HepG2 (cell line): ENCODE results near the gene DHX58. TPM values are rescaled to one million over a fixed set of nuclear protein-coding genes. Genes with fewer than 3 reads are reported as not detected.

Experiments used
- CHD4 ChIP-seq: fragments of 200-600 bp; sonication (generic); IDR thresholded peaks from 2 replicates; pipeline ENCODE4 v1.7.0; 2017; ENCODE audit warnings: mild to moderate bottlenecking, low read length, borderline replicate concordance
- GLI4 ChIP-seq: sonication (generic); formaldehyde crosslinking; IDR thresholded peaks from 2 replicates; pipeline ENCODE4 v1.5.1; 2020; ENCODE audit warnings: missing genetic modification reagents, mild to moderate bottlenecking, moderate library complexity, borderline replicate concordance
- HNRNPH1 ChIP-seq: fragments of 200-400 bp; formaldehyde crosslinking; optimal IDR thresholded peaks from 2 replicates; pipeline ENCODE3; 2017; ENCODE audit warnings: mild to moderate bottlenecking, low read depth, low read length
- HNRNPL ChIP-seq: fragments of 200-400 bp; formaldehyde crosslinking; IDR thresholded peaks from 2 replicates; pipeline ENCODE4 v1.6.1; 2017; ENCODE audit warnings: mild to moderate bottlenecking, low read depth, low read length
- KDM2A ChIP-seq: sonication (generic); formaldehyde crosslinking; IDR thresholded peaks from 2 replicates; pipeline ENCODE4 v1.4.0; 2020; ENCODE audit warnings: low read depth, missing genetic modification reagents, borderline replicate concordance
- MAFK ChIP-seq, 2 experiments: IDR thresholded peaks in 1 of 2; conservative IDR thresholded peaks in 1 of 2; 2 replicates each; pipeline ENCODE4 v1.6.1; 2011; ENCODE audit warnings: improper control_type of control experiment in 2 of 2, low read length in 2 of 2
- NFE2L2 ChIP-seq: fragments of 150-350 bp; IDR thresholded peaks from 2 replicates; pipeline ENCODE4 v1.6.1; 2014; ENCODE audit warnings: low read length
- PHB2 ChIP-seq: fragments of 450-650 bp; IDR thresholded peaks from 2 replicates; pipeline ENCODE4 v1.6.1; 2018; ENCODE audit not compliant: partially characterized antibody
- PRDM4 ChIP-seq: sonication (generic); formaldehyde crosslinking; IDR thresholded peaks from 2 replicates; pipeline ENCODE4 v1.9.0; 2021; ENCODE audit warnings: missing genetic modification reagents, borderline replicate concordance
- SP1 ChIP-seq, 2 experiments: fragments of 450-650 bp in 1 of 2; sonication (generic) in 1 of 2; formaldehyde crosslinking in 1 of 2; IDR thresholded peaks; 2 replicates each; pipeline versions ENCODE4 v1.4.0 to v1.6.1; 2016 to 2020; ENCODE audit warnings: missing genetic modification reagents in 1 of 2
- ZFX ChIP-seq: sonication (generic); formaldehyde crosslinking; IDR thresholded peaks from 2 replicates; pipeline ENCODE4 v1.4.0; 2020; ENCODE audit warnings: mild to moderate bottlenecking, low read depth, missing genetic modification reagents, moderate library complexity
- ZNF101 ChIP-seq: sonication (generic); formaldehyde crosslinking; IDR thresholded peaks from 2 replicates; pipeline ENCODE4 v1.4.0; 2020; ENCODE audit warnings: mild to moderate bottlenecking, low read depth, missing genetic modification reagents, borderline replicate concordance
- ZNF30 ChIP-seq: sonication (generic); formaldehyde crosslinking; IDR thresholded peaks from 2 replicates; pipeline ENCODE4 v1.5.0; 2020; ENCODE audit warnings: mild to moderate bottlenecking, missing genetic modification reagents
- ZNF329 ChIP-seq: sonication (generic); formaldehyde crosslinking; IDR thresholded peaks from 2 replicates; pipeline ENCODE4 v1.9.0; 2021; ENCODE audit warnings: low read depth, mild to moderate bottlenecking, missing genetic modification reagents
- ZNF431 ChIP-seq: sonication (generic); formaldehyde crosslinking; IDR thresholded peaks from 2 replicates; pipeline ENCODE4 v1.9.0; 2022; ENCODE audit warnings: missing genetic modification reagents, low read depth, mild to moderate bottlenecking, borderline replicate concordance
- ZNF460 ChIP-seq: sonication (generic); formaldehyde crosslinking; IDR thresholded peaks from 2 replicates; pipeline ENCODE4 v1.5.1; 2020; ENCODE audit warnings: missing genetic modification reagents, mild to moderate bottlenecking, borderline replicate concordance
- ZNF547 ChIP-seq: sonication (generic); formaldehyde crosslinking; IDR thresholded peaks from 2 replicates; pipeline ENCODE4 v1.5.1; 2020; ENCODE audit warnings: mild to moderate bottlenecking, missing genetic modification reagents
- ZNF740 ChIP-seq: sonication (generic); formaldehyde crosslinking; IDR thresholded peaks from 2 replicates; pipeline ENCODE4 v1.4.0; 2020; ENCODE audit warnings: missing genetic modification reagents
- polyA plus RNA-seq, 8 experiments: library from polyadenylated mRNA; depleted of rRNA in 3 of 8; stranded (reverse) in 7 of 8; unstranded in 1 of 8; fragments of >200 nt; fragmentation: Illumina TruSeq in 4 of 8; extraction: Trizol in 4 of 8; gene quantifications; 2 replicates each; pipeline versions ENCODE4 v1.2.1 to v1.2.3, GENCODE V29; 2011 to 2016; ENCODE audit warnings: low read depth in 4 of 8, missing spikeins in 1 of 8, mixed read lengths in 1 of 8; ENCODE audit not compliant: insufficient read depth in 1 of 8
- total RNA-seq, 5 experiments: library from RNA; depleted of rRNA; stranded (reverse); fragments of >200 nt; fragmentation: Illumina TruSeq; extraction: Trizol; gene quantifications; 2 replicates each; pipeline ENCODE4 v1.2.3, GENCODE V29; 2016; ENCODE audit warnings: low read depth in 1 of 5
- TF ChIP-seq, protein P1 (sequence below): sonication (generic); formaldehyde crosslinking; IDR thresholded peaks from 2 replicates; pipeline ENCODE4 v1.5.1; 2020; ENCODE audit warnings: mild to moderate bottlenecking, missing genetic modification reagents
- TF ChIP-seq, protein P2 (sequence below): sonication (generic); formaldehyde crosslinking; IDR thresholded peaks from 2 replicates; pipeline ENCODE4 v1.5.1; 2020; ENCODE audit warnings: missing genetic modification reagents, mild to moderate bottlenecking, borderline replicate concordance

DHX58 gene
- total and polyA plus RNA-seq, 2 of the 13 experiments (the other 11 are each of a cell fraction or from before 2014, with no cell fraction given): 6.7 to 7.8 TPM

DNA sequence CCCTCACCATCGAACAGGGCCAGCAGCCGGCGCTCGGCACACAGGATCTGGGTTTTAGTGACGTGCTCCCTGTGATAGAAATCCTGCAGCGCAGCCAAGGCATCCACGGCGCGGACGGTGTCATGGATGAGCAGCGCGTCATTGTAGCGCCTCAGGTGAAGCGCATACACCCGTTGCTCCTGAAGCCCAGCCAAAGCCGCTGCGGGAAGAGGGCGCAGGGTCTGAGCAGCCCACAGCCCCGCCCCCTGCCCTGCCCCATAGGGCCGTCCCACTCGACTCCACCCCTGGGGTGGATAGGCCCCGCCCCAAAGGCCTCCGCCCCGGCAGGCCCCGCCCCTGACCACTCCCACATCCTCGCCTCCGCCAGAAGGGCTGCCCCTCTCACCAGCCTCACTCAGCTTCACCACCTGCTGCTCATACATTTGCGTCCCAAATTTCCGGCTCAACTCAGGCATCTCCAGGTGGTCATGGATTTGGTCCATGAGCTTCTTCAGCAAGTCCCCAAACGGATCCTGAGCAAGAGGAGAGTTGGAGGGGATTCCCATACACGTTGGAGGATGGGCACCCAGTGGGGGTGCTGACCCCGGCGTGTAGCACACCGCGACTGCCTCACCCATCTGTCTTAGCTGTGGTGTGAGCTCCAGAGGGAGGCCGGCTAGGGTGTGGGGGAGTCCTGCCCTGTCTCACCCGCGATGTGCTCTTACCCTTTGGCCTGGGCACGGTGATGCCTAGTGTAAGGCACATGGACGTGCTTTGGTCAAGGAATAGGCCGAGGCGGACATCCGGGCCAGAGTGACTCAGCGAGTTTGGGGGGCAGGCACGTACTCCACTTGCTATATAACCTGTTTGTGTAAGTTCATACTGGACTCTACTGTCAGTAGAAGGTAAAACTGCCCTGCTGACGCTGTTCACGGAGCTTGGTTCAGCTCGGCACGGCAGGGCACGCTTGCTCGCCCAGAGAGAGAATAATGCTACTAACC lies 4.6 kb downstream of the DHX58 start (continued):
- TF ChIP-seq NFE2L2: peak; percentile 79; the same call in 1 of the 2 replicates
- TF ChIP-seq PRDM4 (CRISPR knock-in tag): no peak
- TF ChIP-seq ZNF329 (CRISPR knock-in tag): no peak
- TF ChIP-seq ZNF740 (CRISPR knock-in tag): no peak
- no peak for TF ChIP-seq GLI4 (CRISPR knock-in tag)
- no peak for TF ChIP-seq KDM2A (CRISPR knock-in tag)
- TF ChIP-seq HNRNPL: 0 out of 2 replicates have a peak, but pooled peaks have one; percentile 54
- no peak for TF ChIP-seq HNRNPH1
- no peak for TF ChIP-seq ZNF101
- TF ChIP-seq ZNF460: no peak
- peak; percentile 38; the same call in 1 of the 2 replicates for TF ChIP-seq ZFX (CRISPR knock-in tag)
- TF ChIP-seq PHB2: no peak
- TF ChIP-seq MAFK (conservative IDR thresholded peaks at IDR 0.05 in 1 of 2, IDR thresholded peaks at IDR 0.05 in 1 of 2; ENCODE audit: low read length in 2 of 2): 0 out of 4 replicates have a peak, but pooled peaks of 1 of the 2 experiments have one; percentile 15
- TF ChIP-seq, protein P1, sequence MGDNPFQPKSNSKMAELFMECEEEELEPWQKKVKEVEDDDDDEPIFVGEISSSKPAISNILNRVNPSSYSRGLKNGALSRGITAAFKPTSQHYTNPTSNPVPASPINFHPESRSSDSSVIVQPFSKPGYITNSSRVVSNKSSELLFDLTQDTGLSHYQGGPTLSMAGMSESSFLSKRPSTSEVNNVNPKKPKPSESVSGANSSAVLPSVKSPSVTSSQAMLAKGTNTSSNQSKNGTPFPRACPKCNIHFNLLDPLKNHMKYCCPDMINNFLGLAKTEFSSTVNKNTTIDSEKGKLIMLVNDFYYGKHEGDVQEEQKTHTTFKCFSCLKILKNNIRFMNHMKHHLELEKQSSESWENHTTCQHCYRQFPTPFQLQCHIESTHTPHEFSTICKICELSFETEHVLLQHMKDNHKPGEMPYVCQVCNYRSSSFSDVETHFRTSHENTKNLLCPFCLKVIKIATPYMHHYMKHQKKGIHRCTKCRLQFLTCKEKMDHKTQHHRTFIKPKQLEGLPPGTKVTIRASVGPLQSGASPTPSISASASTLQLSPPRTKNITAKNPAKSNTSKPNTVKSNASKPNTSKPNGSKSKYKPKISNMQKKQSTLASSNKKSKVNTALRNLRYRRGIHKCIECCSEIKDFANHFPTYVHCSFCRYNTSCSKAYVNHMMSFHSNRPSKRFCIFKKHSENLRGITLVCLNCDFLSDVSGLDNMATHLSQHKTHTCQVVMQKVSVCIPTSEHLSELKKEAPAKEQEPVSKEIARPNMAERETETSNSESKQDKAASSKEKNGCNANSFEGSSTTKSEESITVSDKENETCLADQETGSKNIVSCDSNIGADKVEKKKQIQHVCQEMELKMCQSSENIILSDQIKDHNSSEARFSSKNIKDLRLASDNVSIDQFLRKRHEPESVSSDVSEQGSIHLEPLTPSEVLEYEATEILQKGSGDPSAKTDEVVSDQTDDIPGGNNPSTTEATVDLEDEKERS (CRISPR knock-in tag): no peak
- TF ChIP-seq ZNF547 (CRISPR knock-in tag): no peak
- TF ChIP-seq SP1 (IDR thresholded peaks at IDR 0.05): no peak
- TF ChIP-seq SP1 (CRISPR knock-in tag; IDR thresholded peaks at IDR 0.05): peak; percentile 8; the same call in 1 of the 2 replicates
- no peak for TF ChIP-seq CHD4
- no peak for TF ChIP-seq ZNF30
- TF ChIP-seq, protein P2, sequence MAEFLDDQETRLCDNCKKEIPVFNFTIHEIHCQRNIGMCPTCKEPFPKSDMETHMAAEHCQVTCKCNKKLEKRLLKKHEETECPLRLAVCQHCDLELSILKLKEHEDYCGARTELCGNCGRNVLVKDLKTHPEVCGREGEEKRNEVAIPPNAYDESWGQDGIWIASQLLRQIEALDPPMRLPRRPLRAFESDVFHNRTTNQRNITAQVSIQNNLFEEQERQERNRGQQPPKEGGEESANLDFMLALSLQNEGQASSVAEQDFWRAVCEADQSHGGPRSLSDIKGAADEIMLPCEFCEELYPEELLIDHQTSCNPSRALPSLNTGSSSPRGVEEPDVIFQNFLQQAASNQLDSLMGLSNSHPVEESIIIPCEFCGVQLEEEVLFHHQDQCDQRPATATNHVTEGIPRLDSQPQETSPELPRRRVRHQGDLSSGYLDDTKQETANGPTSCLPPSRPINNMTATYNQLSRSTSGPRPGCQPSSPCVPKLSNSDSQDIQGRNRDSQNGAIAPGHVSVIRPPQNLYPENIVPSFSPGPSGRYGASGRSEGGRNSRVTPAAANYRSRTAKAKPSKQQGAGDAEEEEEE (CRISPR knock-in tag): no peak
- TF ChIP-seq ZNF431 (CRISPR knock-in tag): no peak
